AG04450 (cell line): ENCODE measurements around the gene DDX27. TPM values are rescaled to one million over a fixed set of nuclear protein-coding genes. Genes with fewer than 3 reads are reported as not detected.

Experiments used
- CTCF ChIA-PET: fragments of 300-600, 350-600 bp; formaldehyde crosslinking; extraction: SDS; loops from one replicate; lab custom pipeline; 2022; ENCODE audit warnings: antibody characterized with exemption, inconsistent platforms; lab: Charles Lee
- POLR2A ChIA-PET: fragments of 350-600 bp; formaldehyde crosslinking; extraction: SDS; loops from one replicate; lab custom pipeline; 2021; ENCODE audit warnings: antibody characterized with exemption, inconsistent platforms; lab: Yijun Ruan, JAX
- DNase-seq: peaks from one replicate; pipeline ENCODE4 v3.0.0-alpha.2; 2011; ENCODE audit warnings: low read depth, low spot score
- H3K27ac ChIP-seq: one replicate; pipeline ENCODE4 v1.5.1; 2012; ENCODE audit warnings: low read depth, low read length, control low read depth
- H3K27me3 ChIP-seq: one replicate; pipeline ENCODE4 v1.6.0; 2012; ENCODE audit warnings: low read length; ENCODE audit not compliant: control insufficient read depth, insufficient read depth
- H3K4me3 ChIP-seq: 2 replicates; pipeline ENCODE4 v1.5.1; 2011; ENCODE audit warnings: mild to moderate bottlenecking, low read depth, low read length, control low read depth
- H3K9me3 ChIP-seq: 2 replicates; pipeline ENCODE4 v1.5.1; 2012; ENCODE audit warnings: low read length; ENCODE audit not compliant: control insufficient read depth, insufficient read depth
- polyA plus RNA-seq: library from polyadenylated mRNA; depleted of rRNA; stranded (reverse); fragments of >200 nt; gene quantifications from 2 replicates; pipeline ENCODE4 v1.2.3, GENCODE V29; 2011
- TF ChIP-seq, protein P1 (sequence below): IDR thresholded peaks from 2 replicates; pipeline ENCODE4 v1.5.1; 2011; ENCODE audit warnings: low read depth, low read length, control low read depth, inconsistent platforms

Gene DDX27
- polyA plus RNA-seq, 1 experiment, result 31.3 TPM

- no peaks in the 10 kb centered on the region for H3K27me3 ChIP-seq
- ChIA-PET CTCF (interaction anchor here (1.5 kb wide), 1 partner anchor 22 kb away, joined by 4 read pairs; no protein-coding TSS in a partner anchor), POLR2A (no interaction called here)
- DNase-seq, result no peak
- TF ChIP-seq, protein P1, sequence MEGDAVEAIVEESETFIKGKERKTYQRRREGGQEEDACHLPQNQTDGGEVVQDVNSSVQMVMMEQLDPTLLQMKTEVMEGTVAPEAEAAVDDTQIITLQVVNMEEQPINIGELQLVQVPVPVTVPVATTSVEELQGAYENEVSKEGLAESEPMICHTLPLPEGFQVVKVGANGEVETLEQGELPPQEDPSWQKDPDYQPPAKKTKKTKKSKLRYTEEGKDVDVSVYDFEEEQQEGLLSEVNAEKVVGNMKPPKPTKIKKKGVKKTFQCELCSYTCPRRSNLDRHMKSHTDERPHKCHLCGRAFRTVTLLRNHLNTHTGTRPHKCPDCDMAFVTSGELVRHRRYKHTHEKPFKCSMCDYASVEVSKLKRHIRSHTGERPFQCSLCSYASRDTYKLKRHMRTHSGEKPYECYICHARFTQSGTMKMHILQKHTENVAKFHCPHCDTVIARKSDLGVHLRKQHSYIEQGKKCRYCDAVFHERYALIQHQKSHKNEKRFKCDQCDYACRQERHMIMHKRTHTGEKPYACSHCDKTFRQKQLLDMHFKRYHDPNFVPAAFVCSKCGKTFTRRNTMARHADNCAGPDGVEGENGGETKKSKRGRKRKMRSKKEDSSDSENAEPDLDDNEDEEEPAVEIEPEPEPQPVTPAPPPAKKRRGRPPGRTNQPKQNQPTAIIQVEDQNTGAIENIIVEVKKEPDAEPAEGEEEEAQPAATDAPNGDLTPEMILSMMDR, result no peak
- no peaks in the 10 kb centered on the region for H3K9me3 ChIP-seq
- H3K4me3 ChIP-seq, result no peak overlapping the region
- H3K27ac ChIP-seq, result no peak overlapping the region
These were observed 33.5 kb downstream of the DDX27 start for GRCh38 chr20:49252556-49253350.

DNA sequence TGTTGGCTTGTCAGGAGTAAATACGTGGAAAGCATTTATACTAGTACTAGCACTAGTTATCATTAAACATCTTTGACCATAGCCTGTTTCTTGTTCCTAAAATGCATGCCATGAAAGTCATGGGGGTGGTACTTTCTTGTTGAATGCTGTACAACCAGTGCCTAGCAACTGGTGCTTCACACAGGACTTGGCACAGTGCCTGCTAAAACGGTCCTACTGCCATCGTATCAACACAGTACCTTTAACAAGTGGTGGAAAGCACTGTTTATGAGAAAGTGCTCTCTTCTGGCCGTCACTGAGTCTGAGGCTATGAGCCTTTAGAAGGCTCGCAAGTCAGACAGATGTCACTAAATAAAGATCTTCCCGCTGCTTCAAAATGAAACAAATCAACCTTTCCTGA, 37.0 kb downstream of the DDX27 start:
- ChIA-PET CTCF (interaction anchor here (1.6 kb wide), 1 partner anchor 10 kb away, joined by 17 read pairs; no protein-coding TSS in a partner anchor), POLR2A (no interaction called here)
- H3K27ac ChIP-seq, result no peak overlapping the region
- DNase-seq, result no peak
- H3K9me3 ChIP-seq, result no peaks in the 10 kb centered on the region
- no peak overlapping the region for H3K4me3 ChIP-seq
- H3K27me3 ChIP-seq, result no peaks in the 10 kb centered on the region
- TF ChIP-seq, protein P1, result no peak

DNA sequence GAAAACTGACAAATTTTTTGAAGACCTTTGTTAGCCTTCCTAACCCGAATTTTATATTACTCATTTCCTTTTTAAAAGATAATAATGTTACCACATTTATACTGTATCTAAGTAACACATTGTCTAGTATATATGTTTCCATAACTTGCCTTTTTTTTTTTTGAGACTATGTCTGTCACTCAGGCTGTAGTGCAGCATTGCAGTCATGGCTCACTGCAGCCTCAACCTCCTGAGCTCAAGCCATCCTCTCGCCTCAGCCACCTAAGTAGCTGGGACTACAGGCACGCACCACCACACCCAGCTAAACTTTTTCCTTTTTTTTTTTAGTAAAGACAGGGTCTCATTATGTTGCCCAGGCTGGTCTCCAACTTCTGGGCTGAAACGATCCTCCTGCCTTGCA, 40.1 kb downstream of the DDX27 start:
- Histone ChIP-seq H3K27ac (no peak overlapping the region), H3K4me3 (no peak overlapping the region), H3K27me3 (no peaks in the 10 kb centered on the region), H3K9me3 (no peaks in the 10 kb centered on the region)
- no peak for DNase-seq
- TF ChIP-seq, protein P1, result no peak
- ChIA-PET POLR2A (interaction anchor here (1.2 kb wide), 1 partner anchor 19 kb away, joined by 4 read pairs; the partner anchor contains the start of gene ZNFX1), CTCF (no interaction called here)

DNA sequence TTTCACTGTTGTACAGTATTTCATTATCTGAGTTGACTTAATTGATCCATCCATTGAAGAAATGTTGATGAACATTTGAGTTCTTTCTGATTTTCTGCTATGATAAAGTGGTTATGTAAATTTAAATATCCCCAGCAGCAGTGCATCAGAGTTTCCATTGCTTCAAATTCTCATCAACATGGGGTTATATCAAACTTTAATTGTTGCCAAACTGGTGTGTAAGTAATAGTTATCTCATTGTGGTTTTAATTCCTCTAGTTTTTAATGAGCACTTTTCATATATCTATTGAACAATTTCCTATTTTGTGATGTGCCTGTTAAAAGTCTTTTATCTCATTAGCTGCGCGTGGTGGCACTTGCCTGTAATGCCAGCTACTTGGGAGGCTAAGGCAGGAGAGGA, 40.6 kb downstream of the DDX27 start:
- ChIA-PET POLR2A (interaction anchor here (1.0 to 1.2 kb wide), 2 partner anchors 9 to 18 kb away, joined by 4 to 5 read pairs; partner anchors contain the start of gene ZNFX1), CTCF (interaction anchor here (1.0 kb wide), 2 partner anchors 13 to 61 kb away, joined by 4 to 6 read pairs; no protein-coding TSS in a partner anchor)
- H3K27ac ChIP-seq, result no peak overlapping the region
- TF ChIP-seq, protein P1, result no peak
- no peaks in the 10 kb centered on the region for H3K27me3 ChIP-seq
- no peak for DNase-seq
- no peak overlapping the region for H3K4me3 ChIP-seq
- no peaks in the 10 kb centered on the region for H3K9me3 ChIP-seq

- Histone ChIP-seq H3K27ac (no peak overlapping the region), H3K9me3 (no peaks in the 10 kb centered on the region), H3K27me3 (no peaks in the 10 kb centered on the region), H3K4me3 (no peak overlapping the region)
- TF ChIP-seq, protein P1, result no peak
- no peak for DNase-seq
- ChIA-PET POLR2A (interaction anchor here (1.0 to 1.2 kb wide), 2 partner anchors 9 to 18 kb away, joined by 4 to 5 read pairs; partner anchors contain the start of gene ZNFX1), CTCF (interaction anchor here (1.0 kb wide), 2 partner anchors 14 to 60 kb away, joined by 4 to 6 read pairs; no protein-coding TSS in a partner anchor)
These were observed 41.0 kb downstream of the DDX27 start for GRCh38 chr20:49260218-49260617.
